ENCODE results near the gene SLAMF6.

The SLAMF6 gene

GRCh38 chr1:160438317-160438918, 84.6 kb downstream of the SLAMF6 start:
- H3K27me3 ChIP-seq (replicated peaks; ENCODE audit: control insufficient read depth, insufficient read depth, low read length), result peaks cover 8% of the 10 kb centered on the region
- H3K4me1 ChIP-seq (ENCODE audit: control insufficient read depth, insufficient read depth, low read length), result no peaks in the 10 kb centered on the region
- no peaks in the 10 kb centered on the region for H3K36me3 ChIP-seq (ENCODE audit: control insufficient read depth, insufficient read depth, low read length, severe bottlenecking)
- DNase-seq (ENCODE audit: low read depth), result no peak
- no peak overlapping the region for H3K4me3 ChIP-seq (ENCODE audit: low read length)
- no peaks in the 10 kb centered on the region for H3K9me3 ChIP-seq (ENCODE audit: control insufficient read depth, low read length)
- H3K9ac ChIP-seq (ENCODE audit: low read length), result no peak overlapping the region

GRCh38 chr1:160437432-160438316, 85.4 kb downstream of the SLAMF6 start:
- H3K4me1 ChIP-seq (ENCODE audit: control insufficient read depth, insufficient read depth, low read length), result no peaks in the 10 kb centered on the region
- H3K27me3 ChIP-seq (replicated peaks; ENCODE audit: control insufficient read depth, insufficient read depth, low read length), result peaks cover 8% of the 10 kb centered on the region
- H3K9ac ChIP-seq (ENCODE audit: low read length), result no peak overlapping the region
- H3K4me3 ChIP-seq (ENCODE audit: low read length), result no peak overlapping the region
- no peaks in the 10 kb centered on the region for H3K36me3 ChIP-seq (ENCODE audit: control insufficient read depth, insufficient read depth, low read length, severe bottlenecking)
- DNase-seq (ENCODE audit: low read depth), result no peak
- no peaks in the 10 kb centered on the region for H3K9me3 ChIP-seq (ENCODE audit: control insufficient read depth, low read length)

- no peak for DNase-seq (ENCODE audit: low read depth)
- Histone ChIP-seq H3K4me1 (ENCODE audit: control insufficient read depth, insufficient read depth, low read length) (no peaks in the 10 kb centered on the region), H3K9ac (ENCODE audit: low read length) (no peak overlapping the region), H3K27me3 (replicated peaks; ENCODE audit: control insufficient read depth, insufficient read depth, low read length) (peaks cover 8% of the 10 kb centered on the region), H3K36me3 (ENCODE audit: control insufficient read depth, insufficient read depth, low read length, severe bottlenecking) (no peaks in the 10 kb centered on the region), H3K9me3 (ENCODE audit: control insufficient read depth, low read length) (no peaks in the 10 kb centered on the region), H3K4me3 (ENCODE audit: low read length) (no peak overlapping the region)
Measured at GRCh38 chr1:160436966-160437365, 86.1 kb downstream of the SLAMF6 start.

Measured in adipocyte (in vitro differentiated cells).